EH (cell line): ENCODE results near the gene CHST1.

Experiments used
- DNase-seq: peaks from one replicate; pipeline ENCODE4 v3.0.0-alpha.2; 2015; ENCODE audit warnings: low read depth

CHST1 gene

GRCh38 chr11:45606514-45607281 lies 58.7 kb downstream of the CHST1 start:
- no peak for DNase-seq

GRCh38 chr11:45605051-45605450 lies 60.4 kb downstream of the CHST1 start:
- no peak for DNase-seq

- no peak for DNase-seq
Observed at GRCh38 chr11:45603946-45604682, 61.3 kb downstream of the CHST1 start.

GRCh38 chr11:45599161-45599943 lies 66.1 kb downstream of the CHST1 start:
- no peak for DNase-seq
